H7 (cell line): ENCODE results near the gene ITGB3BP. TPM values are rescaled to one million over a fixed set of nuclear protein-coding genes. Genes with fewer than 3 reads are reported as not detected.

Source experiments
- DNase-seq: peaks from one replicate; pipeline ENCODE4 v3.0.0; 2012
- H3K27me3 ChIP-seq: 2 replicates; pipeline ENCODE4 v1.6.0; 2011; ENCODE audit warnings: mild to moderate bottlenecking, low read length; ENCODE audit not compliant: control insufficient read depth, insufficient read depth
- H3K36me3 ChIP-seq: replicated peaks from 2 replicates; pipeline ENCODE4 v1.5.1; 2011; ENCODE audit warnings: low read length; ENCODE audit not compliant: control insufficient read depth, insufficient read depth
- H3K4me3 ChIP-seq: 2 replicates; pipeline ENCODE4 v1.5.1; 2011; ENCODE audit warnings: low read depth, mild to moderate bottlenecking, control low read depth, low read length, moderate library complexity; ENCODE audit not compliant: insufficient read depth
- total RNA-seq: library from RNA; depleted of rRNA; stranded (reverse); fragments of >200 nt; shearing (Covaris generic); gene quantifications from 2 replicates; pipeline ENCODE4 v1.2.3, GENCODE V29; 2014; rRNA removed

Gene ITGB3BP
- total RNA-seq, 1 experiment from 2014 or later, result 53.8 TPM

- H3K36me3 ChIP-seq, result no peaks in the 10 kb centered on the region; the same call in 1 of the 2 replicates
- no peaks in the 10 kb centered on the region for H3K27me3 ChIP-seq
- no peak for DNase-seq
- no peak overlapping the region for H3K4me3 ChIP-seq
These were observed 104.9 kb downstream of the ITGB3BP start for GRCh38 chr1:63418101-63418500.

DNA sequence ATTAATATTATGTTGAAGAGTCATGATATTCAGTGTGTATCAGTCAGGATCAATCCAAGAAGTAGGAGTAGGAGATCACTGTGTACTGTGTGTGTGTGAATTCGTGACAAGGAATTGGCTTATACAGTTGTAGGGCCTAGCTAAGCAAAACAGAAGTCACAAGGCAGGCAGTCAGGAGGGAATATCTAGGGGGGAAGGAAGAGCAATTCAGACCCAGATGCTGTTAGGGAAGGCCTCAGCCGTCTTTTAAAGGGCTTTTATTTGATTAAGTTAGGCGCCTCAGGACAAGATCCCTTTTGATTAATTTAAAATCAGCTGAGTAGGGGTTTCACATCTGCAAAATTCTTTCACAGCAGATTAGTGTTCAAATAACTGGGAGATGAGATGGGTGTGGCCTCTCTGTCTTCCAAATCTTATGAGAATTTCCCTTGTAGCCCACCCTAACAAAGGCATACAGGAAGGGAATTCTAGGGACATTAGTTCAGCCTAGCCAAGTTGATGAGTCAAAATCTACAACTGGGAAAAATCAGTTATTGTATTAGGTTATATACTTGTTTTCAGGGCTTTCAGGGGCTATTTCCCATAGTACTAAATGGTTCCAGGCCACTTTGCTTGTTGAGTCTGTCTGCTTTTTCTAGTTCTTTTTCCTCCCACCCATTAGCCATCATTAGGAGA is 108.2 kb downstream of the ITGB3BP start:
- no peak for DNase-seq
- no peaks in the 10 kb centered on the region for H3K27me3 ChIP-seq
- H3K36me3 ChIP-seq, result no peaks in the 10 kb centered on the region; the same call in 1 of the 2 replicates
- no peak overlapping the region for H3K4me3 ChIP-seq

DNA sequence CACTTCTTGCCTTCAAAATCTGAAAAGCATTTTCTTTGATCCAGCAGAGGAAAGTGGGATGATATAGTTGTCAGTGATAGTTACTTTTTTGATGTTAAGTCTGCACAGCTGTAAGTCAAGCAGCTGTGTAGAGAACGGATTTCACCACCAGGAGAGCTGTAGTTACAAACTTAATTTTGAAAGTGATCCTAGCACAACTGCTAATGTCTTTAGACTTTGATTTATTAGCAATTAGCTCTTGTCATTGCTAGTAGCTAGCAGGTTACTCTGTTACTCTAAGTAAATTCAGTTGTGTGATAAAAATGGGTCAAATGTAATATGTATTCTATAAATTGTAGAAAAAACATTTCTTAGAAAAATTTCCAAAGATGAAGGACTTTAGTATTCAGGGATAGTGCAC is 109.6 kb downstream of the ITGB3BP start:
- no peak overlapping the region for H3K4me3 ChIP-seq
- H3K36me3 ChIP-seq, result no peaks in the 10 kb centered on the region
- H3K27me3 ChIP-seq, result no peaks in the 10 kb centered on the region
- no peak for DNase-seq

DNA sequence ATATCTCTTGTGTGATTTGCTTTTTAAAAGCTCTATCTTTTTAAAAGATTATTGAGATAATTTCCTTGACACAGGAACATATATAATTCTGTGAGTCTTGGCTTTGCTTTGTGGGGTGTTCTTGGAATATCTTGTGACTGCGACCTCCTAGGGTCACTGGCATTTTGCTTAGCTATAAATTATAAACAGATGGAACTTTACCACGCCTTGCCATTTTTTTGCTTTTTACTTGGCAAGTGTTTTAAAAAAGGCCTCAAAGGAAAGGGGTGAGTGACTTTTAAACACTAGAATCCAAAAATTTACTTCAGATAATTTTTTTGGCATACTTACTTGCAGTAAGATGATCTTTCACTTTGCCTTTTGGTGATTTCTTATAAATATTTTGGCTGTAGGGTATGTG is 112.0 kb downstream of the ITGB3BP start:
- H3K4me3 ChIP-seq, result no peak overlapping the region
- no peak for DNase-seq
- no peaks in the 10 kb centered on the region; the same call in 1 of the 2 replicates for H3K36me3 ChIP-seq
- no peaks in the 10 kb centered on the region for H3K27me3 ChIP-seq

- H3K36me3 ChIP-seq, result no peaks in the 10 kb centered on the region; the same call in 1 of the 2 replicates
- H3K4me3 ChIP-seq, result no peak overlapping the region
- no peak for DNase-seq
- H3K27me3 ChIP-seq, result no peaks in the 10 kb centered on the region
These were observed 114.7 kb downstream of the ITGB3BP start for GRCh38 chr1:63408331-63408730.

- H3K27me3 ChIP-seq, result no peaks in the 10 kb centered on the region
- no peak overlapping the region for H3K4me3 ChIP-seq
- no peak for DNase-seq
- no peaks in the 10 kb centered on the region; the same call in 1 of the 2 replicates for H3K36me3 ChIP-seq
These were observed 116.0 kb downstream of the ITGB3BP start for GRCh38 chr1:63407002-63407401.

DNA sequence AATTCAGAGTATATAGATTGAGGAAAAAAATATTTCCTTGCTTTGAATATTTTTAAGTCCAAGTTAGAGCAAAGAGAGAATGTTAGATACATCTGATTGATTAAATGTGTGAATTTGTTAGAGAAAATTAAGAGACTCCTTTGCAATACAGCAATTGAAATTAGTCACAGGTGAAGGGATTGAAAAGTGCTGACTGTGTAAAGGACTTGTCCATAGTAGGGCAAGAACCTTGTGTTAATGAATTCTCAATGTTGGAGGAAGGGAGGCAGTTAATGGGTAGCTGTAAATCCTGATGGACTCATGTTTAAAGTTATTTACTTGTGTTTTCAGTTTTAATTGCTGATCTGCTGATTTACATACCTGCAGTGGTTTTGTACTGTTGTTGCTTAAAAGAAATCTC is 117.0 kb downstream of the ITGB3BP start:
- Histone ChIP-seq H3K4me3 (no peak overlapping the region), H3K36me3 (no peaks in the 10 kb centered on the region; the same call in 1 of the 2 replicates), H3K27me3 (no peaks in the 10 kb centered on the region)
- DNase-seq, result no peak

DNA sequence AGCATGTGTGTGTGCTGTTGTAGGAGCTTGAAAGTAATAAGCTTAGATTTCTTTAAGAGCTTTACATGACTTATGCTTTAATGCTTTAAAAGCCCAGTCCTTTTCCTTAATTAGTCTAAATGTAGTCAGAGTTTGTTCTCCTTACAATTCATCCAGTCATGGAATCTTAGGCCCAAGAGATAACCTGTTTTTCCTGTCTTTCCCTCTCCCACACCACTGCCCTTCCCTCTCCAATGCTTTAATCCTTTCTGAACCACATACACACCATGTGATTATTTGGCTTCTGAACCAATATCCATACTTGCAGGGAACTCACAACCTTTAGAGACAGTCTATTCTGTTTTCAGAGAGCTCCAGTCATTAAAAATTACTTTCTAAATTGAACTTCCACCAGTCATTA is 118.0 kb downstream of the ITGB3BP start:
- Histone ChIP-seq H3K36me3 (no peaks in the 10 kb centered on the region; the same call in 1 of the 2 replicates), H3K4me3 (no peak overlapping the region), H3K27me3 (no peaks in the 10 kb centered on the region)
- no peak for DNase-seq

DNA sequence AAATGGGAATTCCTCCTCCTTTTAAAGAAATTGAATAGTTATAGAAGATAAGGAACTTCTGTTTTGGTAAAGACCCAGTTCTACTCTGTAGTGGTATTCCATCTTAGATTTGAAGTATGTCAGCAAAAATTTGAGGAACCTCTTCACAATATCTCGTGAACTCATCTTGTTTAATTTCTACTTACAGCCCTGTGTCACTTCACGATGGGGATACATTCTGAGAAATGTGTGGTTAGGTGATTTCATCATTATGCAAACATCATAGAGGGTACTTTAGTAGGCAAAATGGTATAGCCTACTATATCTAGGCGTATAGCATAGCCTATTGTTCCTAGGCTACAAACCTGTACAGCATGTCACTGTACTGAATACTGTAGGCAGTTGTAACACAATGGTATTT is 119.6 kb downstream of the ITGB3BP start:
- no peak overlapping the region for H3K4me3 ChIP-seq
- no peak for DNase-seq

DNA sequence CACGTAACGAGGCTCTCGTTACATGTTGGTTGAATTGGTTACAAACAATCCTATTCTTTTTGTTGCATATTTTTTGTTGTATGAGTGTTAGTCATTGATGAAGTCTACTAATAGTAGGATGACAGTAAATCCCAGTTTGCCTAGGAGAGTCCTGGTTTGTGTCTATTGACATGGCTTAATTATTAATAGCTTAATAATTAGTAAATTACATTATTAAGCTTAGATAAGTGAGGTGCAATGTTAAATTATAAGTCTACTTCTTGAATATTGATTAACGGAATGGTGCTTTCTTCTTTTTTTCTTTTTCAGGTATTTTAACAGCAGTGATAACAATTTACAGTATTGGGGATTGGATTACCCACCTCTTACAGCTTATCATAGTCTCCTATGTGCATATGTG is 121.1 kb downstream of the ITGB3BP start:
- H3K4me3 ChIP-seq, result no peak overlapping the region
- no peaks in the 10 kb centered on the region; the same call in none of the 2 replicates for H3K36me3 ChIP-seq
- no peak for DNase-seq
- H3K27me3 ChIP-seq, result no peaks in the 10 kb centered on the region

More for the DNA sequence above, 119.6 kb downstream of the ITGB3BP start:
- Histone ChIP-seq H3K36me3 (no peaks in the 10 kb centered on the region; the same call in none of the 2 replicates), H3K27me3 (no peaks in the 10 kb centered on the region)

Other genes with a start within 250 kb of the ITGB3BP start
- 41.1 and 41.2 TPM in 2 replicates for gene FOXD3, start 200.7 kb downstream of the ITGB3BP start, total RNA-seq
- 22.7 and 24.1 TPM in 2 replicates for gene ALG6, start 155.6 kb downstream of the ITGB3BP start, total RNA-seq
- 4.7 and 11.1 TPM in 2 replicates for gene EFCAB7, start 300 bp upstream of the ITGB3BP start, total RNA-seq
- gene PGM1, start 70.2 kb upstream of the ITGB3BP start, total RNA-seq, result 170 and 234 TPM in 2 replicates